ENCODE results near the gene ARHGAP30. TPM values are rescaled to one million over a fixed set of nuclear protein-coding genes. Genes with fewer than 3 reads are reported as not detected.
A peak's percentile ranks its signal among the peaks of the same experiment; 100 is the strongest.
"Not testable (repeated sequence)": the region's sequence is repeated elsewhere in the genome, so short reads cannot be mapped to it uniquely, and the experiment has no call there.

The ARHGAP30 gene
- total and polyA plus RNA-seq, 8 donors, result 2.6 to 28.6 (median 6.5) TPM

DNA sequence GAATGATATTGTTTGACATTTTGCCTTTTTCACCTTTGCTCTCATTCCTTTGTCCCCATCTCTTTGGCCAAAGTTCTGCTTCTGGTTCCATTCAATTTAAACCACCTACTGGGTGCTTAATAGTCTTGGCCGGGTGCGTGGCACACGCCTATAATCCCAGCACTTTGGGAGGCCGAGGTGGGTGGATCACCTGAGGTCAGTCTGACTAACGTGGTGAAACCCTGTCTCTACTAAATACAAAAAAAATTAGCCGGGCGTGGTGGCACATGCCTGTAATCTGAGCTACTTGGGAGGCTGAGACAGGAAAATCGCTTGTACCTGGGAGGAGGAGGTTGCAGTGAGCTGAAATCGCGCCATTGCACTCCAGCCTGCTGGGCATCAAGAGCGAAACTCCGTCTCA, 47.3 kb downstream of the ARHGAP30 start:
- WGBS, 5 donors, result 74 to 90% (median 80%) methylated on average over 12 of the region's 12 CpGs
- H3K9me3 ChIP-seq; H3K4me3 ChIP-seq; H3K27me3 ChIP-seq; H3K36me3 ChIP-seq; DNase-seq; intact Hi-C loops (cut with DNase I; ENCODE audit: low total_unique reads): not testable (repeated sequence)
- Histone ChIP-seq H3K27ac (peak overlapping the region; percentile 70 to 93 (median 89)), H3K4me1 (peaks cover 22 to 45% (median 36%) of the 10 kb centered on the region in 4 donors)
- peak in 1 of 4 donors; percentile 17 for TF ChIP-seq POLR2A (IDR thresholded peaks at IDR 0.05)

DNA sequence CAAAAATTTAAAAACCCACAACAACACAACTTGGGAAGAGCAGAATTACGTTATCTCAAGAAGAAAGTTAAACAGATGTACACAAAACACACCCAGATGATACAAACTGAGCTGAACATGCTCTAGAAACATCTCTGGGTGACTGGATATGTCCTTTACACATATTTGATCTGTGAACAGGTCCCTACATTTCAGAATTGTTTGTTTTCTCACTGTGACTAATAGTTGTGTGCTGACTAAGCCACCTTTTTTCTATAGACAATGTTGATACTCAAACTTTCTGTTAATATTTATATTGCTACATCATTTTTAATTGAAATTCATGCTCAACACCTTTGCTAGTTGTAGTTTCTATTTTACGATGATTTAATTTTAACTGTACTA, 47.7 kb downstream of the ARHGAP30 start:
- Histone ChIP-seq H3K4me1 (peaks cover 26 to 49% (median 38%) of the 10 kb centered on the region in 4 donors), H3K27ac (peak overlapping the region; percentile 87 to 94 (median 91)), H3K4me3 (peak overlapping the region; percentile 62 to 73 (median 66)), H3K36me3 (no peaks in the 10 kb centered on the region), H3K9me3 (no peaks in the 10 kb centered on the region), H3K27me3 (peaks cover 0 to 7% (median 0%) of the 10 kb centered on the region in 3 donors)
- TF ChIP-seq EP300 (IDR thresholded peaks at IDR 0.05) (no peak), POLR2A (IDR thresholded peaks at IDR 0.05) (no peak), POLR2AphosphoS5 (IDR thresholded peaks at IDR 0.05) (no peak)
- TF ChIP-seq, protein P1, sequence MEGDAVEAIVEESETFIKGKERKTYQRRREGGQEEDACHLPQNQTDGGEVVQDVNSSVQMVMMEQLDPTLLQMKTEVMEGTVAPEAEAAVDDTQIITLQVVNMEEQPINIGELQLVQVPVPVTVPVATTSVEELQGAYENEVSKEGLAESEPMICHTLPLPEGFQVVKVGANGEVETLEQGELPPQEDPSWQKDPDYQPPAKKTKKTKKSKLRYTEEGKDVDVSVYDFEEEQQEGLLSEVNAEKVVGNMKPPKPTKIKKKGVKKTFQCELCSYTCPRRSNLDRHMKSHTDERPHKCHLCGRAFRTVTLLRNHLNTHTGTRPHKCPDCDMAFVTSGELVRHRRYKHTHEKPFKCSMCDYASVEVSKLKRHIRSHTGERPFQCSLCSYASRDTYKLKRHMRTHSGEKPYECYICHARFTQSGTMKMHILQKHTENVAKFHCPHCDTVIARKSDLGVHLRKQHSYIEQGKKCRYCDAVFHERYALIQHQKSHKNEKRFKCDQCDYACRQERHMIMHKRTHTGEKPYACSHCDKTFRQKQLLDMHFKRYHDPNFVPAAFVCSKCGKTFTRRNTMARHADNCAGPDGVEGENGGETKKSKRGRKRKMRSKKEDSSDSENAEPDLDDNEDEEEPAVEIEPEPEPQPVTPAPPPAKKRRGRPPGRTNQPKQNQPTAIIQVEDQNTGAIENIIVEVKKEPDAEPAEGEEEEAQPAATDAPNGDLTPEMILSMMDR (IDR thresholded peaks at IDR 0.05), result no peak
- 33 to 54% (median 43%) methylated on average over 2 of the region's 2 CpGs for WGBS, 5 donors
- peak in 1 of 2 donors; percentile 41 for DNase-seq
- intact Hi-C loops (cut with DNase I; ENCODE audit: low total_unique reads), result no loop called here

DNA sequence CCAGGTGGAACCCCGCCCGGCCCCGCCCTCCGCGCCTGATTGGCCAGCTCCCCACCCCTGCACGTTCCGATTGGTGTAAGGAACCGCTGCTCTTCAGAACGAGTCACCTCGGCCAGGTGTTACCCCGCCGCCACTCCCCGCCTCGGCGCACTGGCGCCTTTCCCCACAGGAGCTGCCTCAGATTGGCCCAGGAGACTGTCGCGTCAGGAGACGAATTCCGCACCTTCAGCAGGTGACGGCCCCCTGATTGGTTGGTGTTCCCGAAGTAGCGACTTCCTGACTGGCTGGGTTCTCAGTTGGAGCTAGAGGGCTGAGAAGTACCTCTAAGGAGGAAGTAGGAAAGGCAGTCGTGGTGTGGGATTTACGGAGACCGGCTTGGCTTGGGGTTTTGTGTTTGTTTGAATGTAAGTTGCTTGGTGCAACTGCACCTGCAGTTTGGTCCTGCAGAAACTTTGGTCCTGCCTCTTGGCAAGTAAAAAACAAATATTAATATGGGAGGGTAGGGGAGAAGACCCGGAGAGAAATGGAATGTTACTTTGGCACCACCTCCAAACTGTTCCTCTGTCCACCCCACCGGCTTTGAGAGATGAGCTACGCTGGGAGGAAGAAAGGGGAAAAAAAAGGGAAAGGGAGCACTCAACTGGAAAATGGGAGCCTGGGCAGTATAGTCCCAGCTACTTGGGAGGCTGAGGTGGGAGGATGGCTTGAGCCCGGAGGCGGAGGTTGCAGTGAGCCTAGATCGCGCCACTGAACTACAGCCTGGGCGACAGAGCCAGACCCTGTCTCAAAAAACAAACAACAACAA, 48.3 kb downstream of the ARHGAP30 start:
- H3K36me3 ChIP-seq, result no peaks in the 10 kb centered on the region

DNA sequence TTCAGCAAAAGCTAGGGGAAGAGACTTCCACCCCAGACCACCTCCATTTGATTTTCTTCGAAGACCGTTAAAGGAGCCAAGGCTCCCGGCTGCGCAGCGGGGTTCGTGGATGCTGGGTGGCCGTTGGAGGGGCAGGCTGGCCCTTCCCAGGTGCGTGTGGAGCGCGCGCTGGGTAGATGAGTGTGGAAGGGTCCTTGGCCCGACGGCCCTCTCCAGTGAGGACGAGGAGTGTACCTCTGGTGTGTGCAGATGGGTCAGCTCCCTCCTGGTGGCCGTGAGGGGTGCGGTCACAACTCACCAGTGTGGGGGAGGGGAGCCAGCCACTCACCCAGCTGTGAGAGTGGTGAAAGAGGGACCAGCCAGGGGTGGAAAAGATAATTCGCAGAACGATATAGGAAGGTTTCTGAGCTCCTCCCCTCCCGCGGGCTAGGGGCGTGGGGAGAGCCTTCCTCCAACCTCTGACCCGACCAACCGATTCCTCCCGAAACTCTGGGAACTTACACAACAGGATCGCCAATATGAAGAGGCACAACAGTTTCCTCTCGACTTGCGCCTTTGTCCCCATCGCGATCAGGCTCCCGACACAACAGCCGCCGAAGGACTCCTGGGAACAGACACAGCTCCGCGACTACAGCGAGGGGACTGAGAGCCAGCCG, 49.1 kb downstream of the ARHGAP30 start, which contains the start of gene F11R:
F11R (minus strand) TSS at position 644 of the 656 bp plus-strand sequence; CDS start at position 565, 79 bp downstream.
- 0 to 2% (median 1%) methylated on average over 27 to 36 of the region's 36 CpGs for whole genome bisulfite sequencing, 5 donors
- Histone ChIP-seq H3K27me3 (peaks cover 0 to 7% (median 0%) of the 10 kb centered on the region in 3 donors), H3K27ac (peak within 1 kb of the TSS; percentile 87 to 94 (median 91)), H3K4me3 (peak within 1 kb of the TSS; percentile 62 to 73 (median 66)), H3K36me3 (no peaks in the 10 kb centered on the region), H3K9me3 (no peaks in the 10 kb centered on the region), H3K4me1 (peaks cover 33 to 57% (median 43%) of the 10 kb centered on the region in 4 donors)
- TF ChIP-seq, protein P1 (IDR thresholded peaks at IDR 0.05), result peak in 3 of 7 experiments; percentile 7 to 48 (median 30)
- TF ChIP-seq POLR2A (IDR thresholded peaks at IDR 0.05) (peak in 1 of 4 donors; percentile 64), POLR2AphosphoS5 (IDR thresholded peaks at IDR 0.05) (peak in 1 of 3 donors; percentile 71), EP300 (IDR thresholded peaks at IDR 0.05) (no peak)
- intact Hi-C loops (cut with DNase I; ENCODE audit: low total_unique reads), result no loop called here
- peak; percentile 60 to 88 for DNase-seq

More for the DNA sequence above, 48.3 kb downstream of the ARHGAP30 start:
- DNase-seq, result peak; percentile 98
- TF ChIP-seq EP300 (IDR thresholded peaks at IDR 0.05) (no peak), POLR2AphosphoS5 (IDR thresholded peaks at IDR 0.05) (peak; percentile 1 to 95 (median 94)), POLR2A (IDR thresholded peaks at IDR 0.05) (peak in 2 of 4 donors; percentile 85 to 89)
- Histone ChIP-seq H3K27ac (peak overlapping the region; percentile 87 to 94 (median 91)), H3K4me3 (peak overlapping the region; percentile 62 to 73 (median 66)), H3K4me1 (peaks cover 28 to 49% (median 40%) of the 10 kb centered on the region in 4 donors), H3K9me3 (no peaks in the 10 kb centered on the region), H3K27me3 (peaks cover 0 to 7% (median 0%) of the 10 kb centered on the region in 3 donors)
- WGBS, 5 donors, result 7 to 21% (median 11%) methylated on average over 21 to 34 of the region's 34 CpGs
- intact Hi-C loops (cut with DNase I; ENCODE audit: low total_unique reads), result no loop called here
